Stimulated activated memory B cell treated with anti-CD40 and anti-IgM and Interleukin-4, amounts not matched to agents 10 μg/mL and 1 μg/mL and 100 μg/mL, for 72 hours (primary cell): ENCODE results near the gene ENO4.

ENCODE experiments used
- ATAC-seq: fragments of 150-1000 bp; cut with Tn5 transposase; 2 replicates; pipeline ENCODE4 v1.10.0; 2021
- H3K27ac Mint-ChIP-seq: one replicate; pipeline ENCODE4 v1.8.0; 2022; ENCODE audit warnings: mild to moderate bottlenecking, mixed read lengths
- H3K27me3 Mint-ChIP-seq: one replicate; pipeline ENCODE4 v1.8.0; 2022; ENCODE audit warnings: mixed read lengths
- H3K36me3 Mint-ChIP-seq: one replicate; pipeline ENCODE4 v1.8.0; 2022; ENCODE audit warnings: mixed read lengths
- H3K4me1 Mint-ChIP-seq: one replicate; pipeline ENCODE4 v1.8.0; 2022; ENCODE audit warnings: mixed read lengths
- H3K4me3 Mint-ChIP-seq: one replicate; pipeline ENCODE4 v1.8.0; 2022; ENCODE audit warnings: mild to moderate bottlenecking, moderate library complexity, mixed read lengths
- H3K9me3 Mint-ChIP-seq: one replicate; pipeline ENCODE4 v1.8.0; 2022; ENCODE audit warnings: mixed read lengths

The ENO4 gene

GRCh38 chr10:116877391-116877790 lies 28.1 kb downstream of the ENO4 start:
- H3K4me3 Mint-ChIP-seq, result no peak overlapping the region
- H3K9me3 Mint-ChIP-seq, result peaks cover 2% of the 10 kb centered on the region
- no peak for ATAC-seq
- H3K4me1 Mint-ChIP-seq, result no peaks in the 10 kb centered on the region
- no peaks in the 10 kb centered on the region for H3K27me3 Mint-ChIP-seq
- H3K27ac Mint-ChIP-seq, result no peak overlapping the region
- no peaks in the 10 kb centered on the region for H3K36me3 Mint-ChIP-seq

- Mint-ChIP-seq H3K9me3 (no peaks in the 10 kb centered on the region), H3K27ac (no peak overlapping the region), H3K27me3 (no peaks in the 10 kb centered on the region)
Observed at GRCh38 chr10:116878123-116878522, 28.8 kb downstream of the ENO4 start.

GRCh38 chr10:116879817-116880216 lies 30.5 kb downstream of the ENO4 start:
- Mint-ChIP-seq H3K9me3 (no peaks in the 10 kb centered on the region), H3K27me3 (no peaks in the 10 kb centered on the region), H3K27ac (no peak overlapping the region), H3K4me1 (no peaks in the 10 kb centered on the region), H3K36me3 (no peaks in the 10 kb centered on the region), H3K4me3 (no peak overlapping the region)
- no peak for ATAC-seq

More at GRCh38 chr10:116878123-116878522, 28.8 kb downstream of the ENO4 start:
- no peaks in the 10 kb centered on the region for H3K4me1 Mint-ChIP-seq
- H3K36me3 Mint-ChIP-seq, result no peaks in the 10 kb centered on the region
- no peak overlapping the region for H3K4me3 Mint-ChIP-seq
- no peak for ATAC-seq

GRCh38 chr10:116880716-116881482 lies 31.6 kb downstream of the ENO4 start:
- Mint-ChIP-seq H3K4me3 (no peak overlapping the region), H3K36me3 (no peaks in the 10 kb centered on the region), H3K27me3 (no peaks in the 10 kb centered on the region), H3K27ac (no peak overlapping the region), H3K9me3 (no peaks in the 10 kb centered on the region), H3K4me1 (no peaks in the 10 kb centered on the region)
- no peak for ATAC-seq

GRCh38 chr10:116882639-116883038 lies 33.3 kb downstream of the ENO4 start:
- Mint-ChIP-seq H3K9me3 (no peaks in the 10 kb centered on the region), H3K4me1 (no peaks in the 10 kb centered on the region), H3K4me3 (no peak overlapping the region), H3K27me3 (peaks cover 2% of the 10 kb centered on the region), H3K36me3 (no peaks in the 10 kb centered on the region), H3K27ac (no peak overlapping the region)
- no peak for ATAC-seq

GRCh38 chr10:116886772-116887171 lies 37.5 kb downstream of the ENO4 start:
- Mint-ChIP-seq H3K9me3 (no peaks in the 10 kb centered on the region), H3K27me3 (peaks cover 33% of the 10 kb centered on the region), H3K36me3 (no peaks in the 10 kb centered on the region), H3K4me3 (no peak overlapping the region), H3K4me1 (no peaks in the 10 kb centered on the region), H3K27ac (no peak overlapping the region)
- no peak for ATAC-seq

GRCh38 chr10:116888380-116889055 lies 39.2 kb downstream of the ENO4 start:
- Mint-ChIP-seq H3K36me3 (no peaks in the 10 kb centered on the region), H3K27ac (no peak overlapping the region), H3K4me1 (peaks cover 4% of the 10 kb centered on the region), H3K27me3 (peaks cover 33% of the 10 kb centered on the region), H3K4me3 (no peak overlapping the region), H3K9me3 (no peaks in the 10 kb centered on the region)
- ATAC-seq, result no peak

GRCh38 chr10:116889066-116889465 lies 39.8 kb downstream of the ENO4 start:
- no peak for ATAC-seq
- Mint-ChIP-seq H3K27me3 (peaks cover 33% of the 10 kb centered on the region), H3K4me1 (peaks cover 6% of the 10 kb centered on the region), H3K27ac (no peak overlapping the region), H3K4me3 (no peak overlapping the region), H3K9me3 (no peaks in the 10 kb centered on the region), H3K36me3 (no peaks in the 10 kb centered on the region)

GRCh38 chr10:116891208-116891607 lies 41.9 kb downstream of the ENO4 start:
- H3K4me3 Mint-ChIP-seq, result no peak overlapping the region
- ATAC-seq, result no peak
- H3K4me1 Mint-ChIP-seq, result peaks cover 6% of the 10 kb centered on the region
- H3K9me3 Mint-ChIP-seq, result no peaks in the 10 kb centered on the region
- peaks cover 33% of the 10 kb centered on the region for H3K27me3 Mint-ChIP-seq
- no peaks in the 10 kb centered on the region for H3K36me3 Mint-ChIP-seq
- no peak overlapping the region for H3K27ac Mint-ChIP-seq

- no peaks in the 10 kb centered on the region for H3K36me3 Mint-ChIP-seq
Observed at GRCh38 chr10:116892907-116893685, 43.8 kb downstream of the ENO4 start.

GRCh38 chr10:116893686-116894037 lies 44.4 kb downstream of the ENO4 start:
- no peak overlapping the region for H3K27ac Mint-ChIP-seq

More at GRCh38 chr10:116892907-116893685, 43.8 kb downstream of the ENO4 start:
- peak; percentile 20 for ATAC-seq
- Mint-ChIP-seq H3K4me3 (no peak overlapping the region), H3K27ac (no peak overlapping the region), H3K4me1 (peaks cover 6% of the 10 kb centered on the region), H3K9me3 (no peaks in the 10 kb centered on the region), H3K27me3 (peaks cover 27% of the 10 kb centered on the region)

GRCh38 chr10:116899626-116900025 lies 50.3 kb downstream of the ENO4 start:
- ATAC-seq, result no peak
- Mint-ChIP-seq H3K4me3 (no peak overlapping the region), H3K4me1 (no peaks in the 10 kb centered on the region), H3K36me3 (no peaks in the 10 kb centered on the region), H3K9me3 (no peaks in the 10 kb centered on the region), H3K27me3 (no peaks in the 10 kb centered on the region), H3K27ac (no peak overlapping the region)

More at GRCh38 chr10:116893686-116894037, 44.4 kb downstream of the ENO4 start:
- no peak for ATAC-seq
- Mint-ChIP-seq H3K4me1 (peaks cover 6% of the 10 kb centered on the region), H3K4me3 (no peak overlapping the region), H3K9me3 (no peaks in the 10 kb centered on the region), H3K36me3 (no peaks in the 10 kb centered on the region), H3K27me3 (peaks cover 21% of the 10 kb centered on the region)

- Mint-ChIP-seq H3K4me3 (no peak overlapping the region), H3K4me1 (no peaks in the 10 kb centered on the region), H3K27me3 (no peaks in the 10 kb centered on the region), H3K36me3 (no peaks in the 10 kb centered on the region), H3K9me3 (no peaks in the 10 kb centered on the region), H3K27ac (no peak overlapping the region)
- no peak for ATAC-seq
Observed at GRCh38 chr10:116905845-116906210, 56.5 kb downstream of the ENO4 start.

GRCh38 chr10:116907245-116907987 lies 58.1 kb downstream of the ENO4 start:
- Mint-ChIP-seq H3K27ac (no peak overlapping the region), H3K36me3 (no peaks in the 10 kb centered on the region), H3K27me3 (no peaks in the 10 kb centered on the region), H3K4me3 (no peak overlapping the region), H3K9me3 (no peaks in the 10 kb centered on the region), H3K4me1 (no peaks in the 10 kb centered on the region)
- ATAC-seq, result no peak

GRCh38 chr10:116909307-116909706 lies 60.0 kb downstream of the ENO4 start:
- Mint-ChIP-seq H3K36me3 (no peaks in the 10 kb centered on the region), H3K4me3 (no peak overlapping the region), H3K27me3 (no peaks in the 10 kb centered on the region), H3K4me1 (no peaks in the 10 kb centered on the region), H3K9me3 (no peaks in the 10 kb centered on the region), H3K27ac (no peak overlapping the region)
- ATAC-seq, result no peak
